HepG2 (cell line): Measurements from ENCODE around the gene PIM3. TPM values are rescaled to one million over a fixed set of nuclear protein-coding genes. Genes with fewer than 3 reads are reported as not detected.

Experiments
- ARNT2 ChIP-seq: sonication (generic); formaldehyde crosslinking; IDR thresholded peaks from 2 replicates; pipeline ENCODE4 v1.8.0; 2022; ENCODE audit warnings: mild to moderate bottlenecking, low read depth, missing genetic modification reagents, moderate library complexity
- ARNTL ChIP-seq: sonication (generic); formaldehyde crosslinking; IDR thresholded peaks from 2 replicates; pipeline ENCODE4 v1.4.0; 2020; ENCODE audit warnings: mild to moderate bottlenecking, missing genetic modification reagents
- CBX2 ChIP-seq, 2 experiments: fragments of 200-600 bp in 1 of 2; sonication (generic); formaldehyde crosslinking in 1 of 2; IDR thresholded peaks; 2 replicates each; pipeline versions ENCODE4 v1.7.0 to v1.8.1; 2018 to 2022; ENCODE audit warnings: low read depth in 2 of 2, low read length in 1 of 2, mild to moderate bottlenecking in 1 of 2, missing genetic modification reagents in 1 of 2
- CREB1 ChIP-seq, 2 experiments: fragments of 450-650 bp in 1 of 2; IDR thresholded peaks; 2 replicates each; pipeline ENCODE4 v1.6.1; 2016 to 2017; ENCODE audit warnings: control low read depth in 1 of 2, mild to moderate bottlenecking in 1 of 2, missing compliant biosample characterization in 1 of 2, missing genetic modification characterization in 1 of 2
- GATAD2A ChIP-seq: IDR thresholded peaks from 2 replicates; pipeline ENCODE4 v1.6.1; 2016
- HNRNPH1 ChIP-seq: fragments of 200-400 bp; formaldehyde crosslinking; optimal IDR thresholded peaks from 2 replicates; pipeline ENCODE3; 2017; ENCODE audit warnings: mild to moderate bottlenecking, low read depth, low read length
- SP1 ChIP-seq, 2 experiments: fragments of 450-650 bp in 1 of 2; sonication (generic) in 1 of 2; formaldehyde crosslinking in 1 of 2; IDR thresholded peaks; 2 replicates each; pipeline versions ENCODE4 v1.4.0 to v1.6.1; 2016 to 2020; ENCODE audit warnings: missing genetic modification reagents in 1 of 2
- XRCC5 ChIP-seq: fragments of 200-400 bp; formaldehyde crosslinking; optimal IDR thresholded peaks from 2 replicates; pipeline ENCODE3; 2017; ENCODE audit warnings: mild to moderate bottlenecking, low read length
- ZNF274 ChIP-seq: sonication (generic); formaldehyde crosslinking; IDR thresholded peaks from 2 replicates; pipeline ENCODE4 v1.5.1; 2020; ENCODE audit warnings: mild to moderate bottlenecking, missing genetic modification reagents
- ZNF292 ChIP-seq: sonication (generic); formaldehyde crosslinking; IDR thresholded peaks from 2 replicates; pipeline ENCODE4 v1.8.1; 2022; ENCODE audit warnings: mild to moderate bottlenecking, low read depth, missing genetic modification reagents, borderline replicate concordance
- ZNF326 ChIP-seq: sonication (generic); formaldehyde crosslinking; IDR thresholded peaks from 2 replicates; pipeline ENCODE4 v1.4.0; 2020; ENCODE audit warnings: missing genetic modification reagents, borderline replicate concordance
- ZNF484 ChIP-seq: sonication (generic); formaldehyde crosslinking; IDR thresholded peaks from 2 replicates; pipeline ENCODE4 v1.5.1; 2020; ENCODE audit warnings: mild to moderate bottlenecking, low read depth, missing genetic modification reagents, borderline replicate concordance
- ZNF75D ChIP-seq: sonication (generic); formaldehyde crosslinking; IDR thresholded peaks from 2 replicates; pipeline ENCODE4 v1.8.1; 2023; ENCODE audit warnings: missing genetic modification reagents, mild to moderate bottlenecking, borderline replicate concordance
- ZNF772 ChIP-seq: sonication (generic); formaldehyde crosslinking; IDR thresholded peaks from 2 replicates; pipeline ENCODE4 v1.5.0; 2020; ENCODE audit warnings: mild to moderate bottlenecking, missing genetic modification reagents
- ZSCAN31 ChIP-seq: sonication (generic); formaldehyde crosslinking; IDR thresholded peaks from 2 replicates; pipeline ENCODE4 v1.5.0; 2020; ENCODE audit warnings: low read depth, mild to moderate bottlenecking, missing genetic modification reagents
- polyA plus RNA-seq, 8 experiments: library from polyadenylated mRNA; depleted of rRNA in 3 of 8; stranded (reverse) in 7 of 8; unstranded in 1 of 8; fragments of >200 nt; fragmentation: Illumina TruSeq in 4 of 8; extraction: Trizol in 4 of 8; gene quantifications; 2 replicates each; pipeline versions ENCODE4 v1.2.1 to v1.2.3, GENCODE V29; 2011 to 2016; ENCODE audit warnings: low read depth in 4 of 8, missing spikeins in 1 of 8, mixed read lengths in 1 of 8; ENCODE audit not compliant: insufficient read depth in 1 of 8
- total RNA-seq, 5 experiments: library from RNA; depleted of rRNA; stranded (reverse); fragments of >200 nt; fragmentation: Illumina TruSeq; extraction: Trizol; gene quantifications; 2 replicates each; pipeline ENCODE4 v1.2.3, GENCODE V29; 2016; ENCODE audit warnings: low read depth in 1 of 5
- TF ChIP-seq, protein P1 (sequence below): sonication (generic); formaldehyde crosslinking; IDR thresholded peaks from 2 replicates; pipeline ENCODE4 v1.4.0; 2020; ENCODE audit warnings: missing genetic modification reagents, borderline replicate concordance
- TF ChIP-seq, protein P2 (sequence below): sonication (generic); formaldehyde crosslinking; IDR thresholded peaks from 2 replicates; pipeline ENCODE4 v1.5.1; 2020; ENCODE audit warnings: mild to moderate bottlenecking, missing genetic modification reagents, borderline replicate concordance
- TF ChIP-seq, protein P3 (sequence below): IDR thresholded peaks from 2 replicates; pipeline ENCODE4 v1.6.1; 2018; ENCODE audit warnings: missing genetic modification reagents
- TF ChIP-seq, protein P4 (sequence below): sonication (generic); formaldehyde crosslinking; IDR thresholded peaks from 2 replicates; pipeline ENCODE4 v1.9.0; 2021; ENCODE audit warnings: missing genetic modification reagents, borderline replicate concordance
- TF ChIP-seq, protein P5 (sequence below): sonication (generic); formaldehyde crosslinking; IDR thresholded peaks from 2 replicates; pipeline ENCODE4 v1.5.0; 2020; ENCODE audit warnings: mild to moderate bottlenecking, low read depth, missing genetic modification reagents, borderline replicate concordance

The PIM3 gene
- total and polyA plus RNA-seq, 2 of the 13 experiments (the other 11 are each of a cell fraction or from before 2014, with no cell fraction given) = 21.6 to 31.2 TPM

DNA sequence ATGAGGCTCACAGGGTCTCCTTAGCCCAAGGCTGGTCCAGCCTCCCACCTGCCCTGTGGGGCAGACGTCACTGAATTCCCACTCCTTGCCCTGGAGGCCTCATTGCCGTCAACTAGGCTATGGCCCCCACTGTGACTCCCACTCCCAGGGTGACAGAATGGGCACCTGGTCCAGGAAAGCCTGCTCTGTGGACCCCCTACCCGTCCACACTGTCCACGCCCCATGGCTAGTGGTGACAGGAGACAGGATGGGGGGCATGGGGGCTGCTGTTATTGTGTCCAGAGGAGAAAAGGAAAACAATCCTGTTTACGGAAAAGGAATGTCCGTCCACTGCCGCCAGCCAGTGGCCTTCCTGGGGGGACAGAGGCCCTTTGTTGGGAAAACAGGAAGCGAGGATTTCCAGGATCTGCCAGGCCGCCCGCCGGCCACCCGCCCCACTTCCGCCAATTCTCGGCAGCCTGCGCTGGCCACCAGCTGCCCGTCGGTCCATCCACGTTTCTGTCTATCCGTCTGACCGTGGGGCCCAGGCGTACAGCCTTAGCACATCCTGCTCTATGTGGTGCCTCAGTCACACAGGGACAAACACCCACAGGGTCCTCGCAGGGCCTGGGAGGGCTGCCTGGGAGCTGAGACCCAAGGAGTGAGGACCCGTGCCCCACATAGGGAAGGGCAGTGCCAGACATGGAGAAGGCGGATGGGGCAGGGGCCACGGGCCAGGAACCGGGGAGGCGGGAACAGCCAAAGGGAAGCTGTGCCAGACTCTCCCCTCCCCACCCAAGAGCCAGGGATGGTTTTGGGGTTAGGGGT lies 22.6 kb upstream of the PIM3 start (continued):
- TF ChIP-seq, protein P1, sequence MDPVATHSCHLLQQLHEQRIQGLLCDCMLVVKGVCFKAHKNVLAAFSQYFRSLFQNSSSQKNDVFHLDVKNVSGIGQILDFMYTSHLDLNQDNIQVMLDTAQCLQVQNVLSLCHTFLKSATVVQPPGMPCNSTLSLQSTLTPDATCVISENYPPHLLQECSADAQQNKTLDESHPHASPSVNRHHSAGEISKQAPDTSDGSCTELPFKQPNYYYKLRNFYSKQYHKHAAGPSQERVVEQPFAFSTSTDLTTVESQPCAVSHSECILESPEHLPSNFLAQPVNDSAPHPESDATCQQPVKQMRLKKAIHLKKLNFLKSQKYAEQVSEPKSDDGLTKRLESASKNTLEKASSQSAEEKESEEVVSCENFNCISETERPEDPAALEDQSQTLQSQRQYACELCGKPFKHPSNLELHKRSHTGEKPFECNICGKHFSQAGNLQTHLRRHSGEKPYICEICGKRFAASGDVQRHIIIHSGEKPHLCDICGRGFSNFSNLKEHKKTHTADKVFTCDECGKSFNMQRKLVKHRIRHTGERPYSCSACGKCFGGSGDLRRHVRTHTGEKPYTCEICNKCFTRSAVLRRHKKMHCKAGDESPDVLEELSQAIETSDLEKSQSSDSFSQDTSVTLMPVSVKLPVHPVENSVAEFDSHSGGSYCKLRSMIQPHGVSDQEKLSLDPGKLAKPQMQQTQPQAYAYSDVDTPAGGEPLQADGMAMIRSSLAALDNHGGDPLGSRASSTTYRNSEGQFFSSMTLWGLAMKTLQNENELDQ (CRISPR knock-in tag) = no peak
- TF ChIP-seq ZNF484 (CRISPR knock-in tag) (no peak), ARNTL (no peak; the same call in 1 of the 2 replicates), ZNF772 (peak; percentile 91), ARNT2 (CRISPR knock-in tag) (peak; percentile 71; the same call in 1 of the 2 replicates), GATAD2A (CRISPR knock-in tag) (peak; percentile 70; the same call in 1 of the 2 replicates), CREB1 (IDR thresholded peaks at IDR 0.05) (no peak), CREB1 (CRISPR knock-in tag; IDR thresholded peaks at IDR 0.05) (no peak), CBX2 (IDR thresholded peaks at IDR 0.05; ENCODE audit: low read depth, low read length) (no peak), CBX2 (CRISPR knock-in tag; IDR thresholded peaks at IDR 0.05; ENCODE audit: low read depth) (peak; percentile 48; the same call in 1 of the 2 replicates), ZNF274 (CRISPR knock-in tag) (no peak), ZNF75D (CRISPR knock-in tag) (no peak), HNRNPH1 (no peak), XRCC5 (peak; percentile 19), ZNF292 (CRISPR knock-in tag) (no peak), ZSCAN31 (peak; percentile 73), SP1 (IDR thresholded peaks at IDR 0.05) (no peak), SP1 (CRISPR knock-in tag; IDR thresholded peaks at IDR 0.05) (no peak), ZNF326 (no peak)
- TF ChIP-seq, protein P2, sequence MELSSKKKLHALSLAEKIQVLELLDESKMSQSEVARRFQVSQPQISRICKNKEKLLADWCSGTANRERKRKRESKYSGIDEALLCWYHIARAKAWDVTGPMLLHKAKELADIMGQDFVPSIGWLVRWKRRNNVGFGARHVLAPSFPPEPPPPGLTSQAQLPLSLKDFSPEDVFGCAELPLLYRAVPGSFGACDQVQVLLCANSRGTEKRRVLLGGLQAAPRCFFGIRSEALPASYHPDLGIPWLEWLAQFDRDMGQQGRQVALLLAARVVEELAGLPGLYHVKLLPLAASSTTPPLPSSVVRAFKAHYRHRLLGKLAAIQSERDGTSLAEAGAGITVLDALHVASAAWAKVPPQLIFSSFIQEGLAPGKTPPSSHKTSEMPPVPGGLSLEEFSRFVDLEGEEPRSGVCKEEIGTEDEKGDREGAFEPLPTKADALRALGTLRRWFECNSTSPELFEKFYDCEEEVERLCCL (CRISPR knock-in tag) = 0 out of 2 replicates have a peak, but pooled peaks have one; percentile 64
- TF ChIP-seq, protein P3, sequence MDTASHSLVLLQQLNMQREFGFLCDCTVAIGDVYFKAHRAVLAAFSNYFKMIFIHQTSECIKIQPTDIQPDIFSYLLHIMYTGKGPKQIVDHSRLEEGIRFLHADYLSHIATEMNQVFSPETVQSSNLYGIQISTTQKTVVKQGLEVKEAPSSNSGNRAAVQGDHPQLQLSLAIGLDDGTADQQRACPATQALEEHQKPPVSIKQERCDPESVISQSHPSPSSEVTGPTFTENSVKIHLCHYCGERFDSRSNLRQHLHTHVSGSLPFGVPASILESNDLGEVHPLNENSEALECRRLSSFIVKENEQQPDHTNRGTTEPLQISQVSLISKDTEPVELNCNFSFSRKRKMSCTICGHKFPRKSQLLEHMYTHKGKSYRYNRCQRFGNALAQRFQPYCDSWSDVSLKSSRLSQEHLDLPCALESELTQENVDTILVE = peak; percentile 64; the same call in 1 of the 2 replicates
- TF ChIP-seq, protein P4, sequence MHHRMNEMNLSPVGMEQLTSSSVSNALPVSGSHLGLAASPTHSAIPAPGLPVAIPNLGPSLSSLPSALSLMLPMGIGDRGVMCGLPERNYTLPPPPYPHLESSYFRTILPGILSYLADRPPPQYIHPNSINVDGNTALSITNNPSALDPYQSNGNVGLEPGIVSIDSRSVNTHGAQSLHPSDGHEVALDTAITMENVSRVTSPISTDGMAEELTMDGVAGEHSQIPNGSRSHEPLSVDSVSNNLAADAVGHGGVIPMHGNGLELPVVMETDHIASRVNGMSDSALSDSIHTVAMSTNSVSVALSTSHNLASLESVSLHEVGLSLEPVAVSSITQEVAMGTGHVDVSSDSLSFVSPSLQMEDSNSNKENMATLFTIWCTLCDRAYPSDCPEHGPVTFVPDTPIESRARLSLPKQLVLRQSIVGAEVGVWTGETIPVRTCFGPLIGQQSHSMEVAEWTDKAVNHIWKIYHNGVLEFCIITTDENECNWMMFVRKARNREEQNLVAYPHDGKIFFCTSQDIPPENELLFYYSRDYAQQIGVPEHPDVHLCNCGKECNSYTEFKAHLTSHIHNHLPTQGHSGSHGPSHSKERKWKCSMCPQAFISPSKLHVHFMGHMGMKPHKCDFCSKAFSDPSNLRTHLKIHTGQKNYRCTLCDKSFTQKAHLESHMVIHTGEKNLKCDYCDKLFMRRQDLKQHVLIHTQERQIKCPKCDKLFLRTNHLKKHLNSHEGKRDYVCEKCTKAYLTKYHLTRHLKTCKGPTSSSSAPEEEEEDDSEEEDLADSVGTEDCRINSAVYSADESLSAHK = no peak
- TF ChIP-seq, protein P5, sequence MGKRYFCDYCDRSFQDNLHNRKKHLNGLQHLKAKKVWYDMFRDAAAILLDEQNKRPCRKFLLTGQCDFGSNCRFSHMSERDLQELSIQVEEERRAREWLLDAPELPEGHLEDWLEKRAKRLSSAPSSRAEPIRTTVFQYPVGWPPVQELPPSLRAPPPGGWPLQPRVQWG (CRISPR knock-in tag) = no peak
